NCI-H2081 treated with DMSO at 0.1 percent for 48 hours (cell line): ENCODE measurements around the gene MRM3.
"Not testable (repeated sequence)": the region's sequence is repeated elsewhere in the genome, so short reads cannot be mapped to it uniquely, and the experiment has no call there.

ENCODE experiments used
- DNase-seq: peaks from one replicate; lab custom pipeline; 2025; lab: John Stamatoyannopoulos, UW

Gene MRM3, protein sequence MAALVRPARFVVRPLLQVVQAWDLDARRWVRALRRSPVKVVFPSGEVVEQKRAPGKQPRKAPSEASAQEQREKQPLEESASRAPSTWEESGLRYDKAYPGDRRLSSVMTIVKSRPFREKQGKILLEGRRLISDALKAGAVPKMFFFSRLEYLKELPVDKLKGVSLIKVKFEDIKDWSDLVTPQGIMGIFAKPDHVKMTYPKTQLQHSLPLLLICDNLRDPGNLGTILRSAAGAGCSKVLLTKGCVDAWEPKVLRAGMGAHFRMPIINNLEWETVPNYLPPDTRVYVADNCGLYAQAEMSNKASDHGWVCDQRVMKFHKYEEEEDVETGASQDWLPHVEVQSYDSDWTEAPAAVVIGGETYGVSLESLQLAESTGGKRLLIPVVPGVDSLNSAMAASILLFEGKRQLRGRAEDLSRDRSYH

DNA sequence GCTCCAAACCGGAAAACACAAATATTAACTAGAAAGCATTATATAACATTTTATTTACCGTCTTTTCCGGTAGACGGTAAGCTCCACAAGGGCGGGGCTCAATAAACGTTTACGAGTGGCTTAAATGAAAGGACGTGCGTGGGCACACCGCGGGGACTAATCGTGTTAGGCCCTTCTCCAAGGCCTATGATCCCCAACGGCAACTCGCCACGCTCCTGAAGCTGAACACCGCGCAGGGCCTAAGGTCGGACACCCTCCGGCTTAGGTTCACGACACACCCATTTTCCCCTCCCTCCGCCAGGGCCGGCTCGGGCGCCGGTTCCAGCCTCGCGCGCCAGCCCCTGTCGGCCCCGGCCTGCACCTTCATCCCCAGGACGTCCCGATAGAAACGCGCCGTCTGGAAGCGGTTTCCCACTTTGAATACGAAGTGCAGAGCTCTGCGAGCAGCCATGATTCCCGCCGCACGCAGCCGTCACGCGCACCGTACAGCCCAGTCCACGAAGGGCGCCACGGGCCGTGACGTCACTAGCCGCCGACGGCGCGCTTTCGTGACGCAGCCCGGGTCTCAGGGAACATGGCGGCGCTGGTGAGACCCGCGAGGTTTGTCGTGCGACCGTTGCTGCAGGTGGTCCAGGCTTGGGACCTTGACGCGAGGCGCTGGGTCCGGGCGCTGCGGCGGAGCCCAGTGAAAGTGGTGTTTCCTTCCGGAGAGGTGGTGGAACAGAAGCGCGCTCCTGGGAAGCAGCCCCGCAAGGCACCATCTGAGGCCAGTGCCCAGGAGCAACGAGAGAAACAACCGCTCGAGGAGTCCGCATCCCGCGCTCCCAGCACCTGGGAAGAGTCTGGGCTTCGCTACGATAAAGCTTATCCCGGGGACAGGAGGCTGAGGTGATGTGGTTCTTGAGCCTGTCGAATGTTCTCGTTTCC is at the start of gene MRM3, which contains the start of gene GLOD4:
Gene MRM3, plus strand, starts transcription at position 549 of the 927 bp plus-strand sequence. Its CDS starts 26 bp downstream, at position 575.
Gene GLOD4, minus strand, starts transcription at position 476 of the 927 bp plus-strand sequence. Its CDS starts 25 bp downstream, at position 451.
- no peak for DNase-seq

DNA sequence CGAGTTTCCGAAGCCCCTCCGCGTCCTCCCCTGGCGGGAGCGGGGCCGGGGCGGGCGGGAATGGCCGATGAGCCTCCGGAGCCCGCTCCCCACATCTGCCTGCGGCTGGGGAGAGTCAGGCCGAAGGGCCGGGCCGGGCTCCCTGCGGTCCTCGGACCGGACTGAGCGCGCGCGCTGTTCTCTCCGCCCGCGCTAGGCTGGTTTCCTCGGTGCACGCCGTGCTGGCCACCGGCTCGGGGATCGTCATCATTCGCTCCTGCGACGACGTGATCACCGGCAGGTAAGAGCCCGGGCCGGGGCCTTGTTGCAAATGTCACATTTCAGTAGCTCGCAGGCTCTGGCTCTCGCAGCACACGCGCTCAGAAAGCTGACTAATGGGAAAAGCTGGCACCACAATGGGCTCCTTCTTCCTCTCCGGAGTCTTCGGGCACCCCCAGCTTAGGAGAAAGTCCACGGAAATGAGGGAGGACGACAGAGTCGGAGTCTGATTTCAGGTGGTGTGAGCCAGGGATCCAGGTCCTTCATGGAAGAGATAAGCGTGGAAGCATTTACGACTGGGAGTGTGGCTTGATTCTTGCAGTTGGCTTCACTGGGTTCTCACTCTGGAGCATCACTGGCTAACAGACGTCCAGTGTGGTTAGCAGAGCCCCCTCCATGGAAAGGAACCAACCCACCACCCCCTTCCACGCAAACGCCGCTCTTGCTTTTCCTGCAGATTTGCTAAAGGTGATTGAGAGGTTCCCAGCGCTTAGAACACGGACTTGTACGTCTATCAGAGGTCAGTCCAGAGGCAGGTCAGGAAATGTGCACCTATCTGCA is 49.0 kb upstream of the MRM3 start:
- no peak for DNase-seq

DNA sequence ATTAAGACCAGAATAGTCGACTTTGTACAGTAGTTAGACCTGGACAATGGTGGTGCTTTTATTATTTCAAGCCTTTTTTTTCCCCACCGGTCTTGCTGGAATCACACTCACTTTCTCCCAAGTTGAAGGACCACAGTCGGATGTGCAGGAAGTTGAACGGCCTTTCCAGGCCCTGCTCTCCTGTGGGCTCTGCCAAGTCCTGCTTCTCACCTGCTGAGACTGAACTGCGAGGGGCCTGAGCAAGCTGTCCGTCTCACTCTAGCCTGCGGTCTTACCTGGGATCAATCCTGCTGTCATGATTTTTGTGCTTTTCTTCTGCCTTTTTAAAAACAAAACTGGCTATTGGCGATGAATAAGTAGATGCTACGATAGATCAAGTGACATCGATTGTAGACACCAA is 48.4 kb upstream of the MRM3 start:
- DNase-seq = no peak

DNA sequence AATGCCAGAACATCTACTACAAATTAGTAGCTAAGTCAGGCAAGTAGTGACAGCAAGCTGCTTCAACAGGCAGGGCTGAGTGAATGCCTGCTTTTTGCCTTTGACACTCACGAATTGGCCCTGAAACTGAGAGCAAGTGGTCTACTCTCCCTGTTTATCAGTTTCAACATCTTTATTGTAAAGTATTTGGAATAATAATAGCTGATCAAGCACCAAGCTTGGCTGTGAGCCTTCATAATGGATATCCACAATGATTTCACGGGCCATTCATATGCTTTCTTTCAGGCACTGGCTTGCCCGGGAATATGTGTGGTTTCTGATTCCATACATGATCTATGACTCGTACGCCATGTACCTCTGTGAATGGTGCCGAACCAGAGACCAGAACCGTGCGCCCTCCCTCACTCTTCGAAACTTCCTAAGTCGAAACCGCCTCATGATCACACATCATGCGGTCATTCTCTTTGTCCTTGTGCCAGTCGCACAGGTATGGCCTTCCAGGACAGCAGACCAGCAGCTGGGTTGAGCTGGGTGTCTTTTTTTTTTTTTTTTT is 44.5 kb upstream of the MRM3 start:
- DNase-seq = no peak

DNA sequence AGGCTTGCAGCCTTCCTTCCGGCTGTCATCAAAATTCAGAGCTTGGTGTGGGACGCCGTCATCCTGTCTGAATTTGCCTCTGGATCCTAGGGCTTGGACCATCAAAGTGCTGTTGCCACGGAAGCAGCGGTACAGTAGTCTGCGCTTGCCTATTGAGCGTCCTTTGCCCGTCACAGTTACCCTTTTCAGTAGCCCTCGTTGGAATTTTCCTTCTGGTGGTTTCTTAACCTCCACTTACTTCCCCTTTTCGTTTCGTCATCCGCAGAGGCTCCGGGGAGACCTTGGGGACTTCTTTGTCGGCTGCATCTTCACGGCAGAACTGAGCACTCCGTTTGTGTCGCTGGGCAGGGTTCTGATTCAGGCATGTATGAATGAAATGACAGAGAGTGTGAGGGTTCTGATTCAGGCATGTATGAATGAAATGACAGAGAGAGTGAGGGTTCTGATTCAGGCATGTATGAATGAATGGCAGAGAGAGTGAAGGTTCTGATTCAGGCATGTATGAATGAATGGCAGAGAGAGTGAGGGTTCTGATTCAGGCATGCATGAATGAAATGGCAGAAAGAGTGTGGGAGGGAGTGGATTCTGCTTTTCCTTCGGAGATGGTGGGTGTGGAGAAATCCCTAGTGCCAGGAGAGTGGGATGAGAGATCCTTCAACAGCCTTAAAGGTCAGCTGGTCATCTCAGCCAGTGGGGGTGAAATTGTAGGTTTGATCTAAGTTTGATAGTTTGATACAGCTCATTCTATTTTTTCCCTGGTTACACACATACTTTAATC is 41.7 kb upstream of the MRM3 start:
- DNase-seq = no peak

DNA sequence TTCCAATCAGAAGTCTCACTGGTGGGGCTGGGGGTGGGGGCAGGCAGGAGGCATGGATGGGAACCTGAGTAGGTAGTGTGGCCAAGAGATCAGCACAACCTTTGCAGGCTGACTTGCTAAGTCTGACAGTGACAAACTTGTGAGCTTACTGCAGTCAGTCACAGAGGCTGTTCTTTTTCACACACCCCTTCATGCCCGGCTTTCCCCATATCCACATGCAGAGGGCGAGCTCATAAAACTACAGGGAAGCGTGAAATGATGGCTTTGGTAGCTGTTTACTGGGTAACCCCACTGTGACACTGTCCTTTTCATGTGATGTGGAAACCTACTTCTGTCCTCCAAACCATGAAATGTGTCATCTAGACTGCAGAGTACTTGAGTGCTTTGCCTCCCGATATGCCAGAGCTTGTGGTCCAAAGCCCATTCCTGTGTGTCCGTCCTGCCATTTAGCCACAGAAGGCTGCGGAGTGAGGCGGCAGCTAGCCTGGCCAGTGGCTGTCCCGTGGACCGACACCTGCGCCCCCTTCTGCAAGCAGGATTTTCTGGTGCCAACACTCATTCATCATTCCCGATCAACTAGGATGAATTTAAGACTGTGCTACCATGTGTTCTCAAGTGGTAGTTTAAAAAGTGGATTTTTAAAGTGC is 39.9 kb upstream of the MRM3 start:
- no peak for DNase-seq

DNA sequence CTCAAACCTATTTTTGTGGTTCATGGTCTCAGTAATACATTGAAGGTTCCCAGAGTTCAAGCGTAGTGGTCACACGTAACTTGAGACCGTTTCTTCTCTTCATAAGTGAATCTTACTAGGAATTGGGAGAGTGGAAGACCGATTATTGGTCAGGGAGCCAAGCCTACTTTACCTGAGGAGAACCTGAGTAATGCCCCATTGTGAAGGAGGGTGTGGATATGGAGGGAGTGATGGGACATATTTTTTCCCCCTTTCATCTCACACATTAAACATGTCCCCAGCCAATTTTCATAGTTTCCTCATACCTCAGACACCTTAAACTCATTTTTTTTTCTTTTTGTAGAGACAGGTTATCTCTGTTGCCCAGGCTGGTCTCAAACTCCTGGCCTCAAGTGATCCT is 39.0 kb upstream of the MRM3 start:
- DNase-seq = no peak

DNA sequence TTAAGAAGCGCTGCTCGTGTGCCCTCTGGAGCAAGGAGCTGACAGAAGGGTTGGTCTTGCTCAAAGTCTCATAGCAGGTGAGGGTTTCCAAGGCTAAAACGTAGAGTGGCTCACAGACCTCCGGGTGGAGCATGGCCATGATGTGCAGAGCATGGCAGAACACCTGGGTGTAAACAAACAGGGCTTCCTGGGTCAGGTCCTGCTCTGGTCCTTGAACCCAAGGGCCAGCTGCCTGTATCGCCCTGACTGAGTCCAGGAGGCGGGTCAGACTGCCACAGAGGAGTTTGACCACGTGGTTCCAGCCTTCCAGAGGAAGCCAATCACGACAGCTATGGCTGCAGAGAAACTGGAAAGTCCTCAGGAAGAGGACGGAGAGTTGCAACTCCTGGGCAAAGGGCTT is 37.2 kb upstream of the MRM3 start:
- no peak for DNase-seq

DNA sequence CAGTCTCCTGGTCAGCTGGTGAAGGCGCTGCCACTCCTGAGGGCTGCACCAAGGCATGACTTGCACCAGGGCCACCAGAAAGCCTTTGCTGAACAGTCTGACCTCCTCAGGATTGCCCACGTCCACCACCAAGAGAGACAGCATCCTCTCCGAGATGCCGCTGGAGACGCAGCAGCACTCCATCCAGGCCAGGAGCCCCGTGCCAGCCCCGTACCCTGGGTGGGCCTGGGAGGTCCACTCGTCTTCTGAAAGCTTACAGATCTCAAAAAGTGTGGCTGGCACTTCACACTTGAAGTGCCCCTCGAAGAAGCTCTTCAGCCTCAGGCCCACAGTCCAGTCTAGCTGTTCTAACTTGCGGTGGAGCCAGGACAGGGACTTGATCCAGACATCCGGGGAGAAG is 36.7 kb upstream of the MRM3 start:
- no peak for DNase-seq

DNA sequence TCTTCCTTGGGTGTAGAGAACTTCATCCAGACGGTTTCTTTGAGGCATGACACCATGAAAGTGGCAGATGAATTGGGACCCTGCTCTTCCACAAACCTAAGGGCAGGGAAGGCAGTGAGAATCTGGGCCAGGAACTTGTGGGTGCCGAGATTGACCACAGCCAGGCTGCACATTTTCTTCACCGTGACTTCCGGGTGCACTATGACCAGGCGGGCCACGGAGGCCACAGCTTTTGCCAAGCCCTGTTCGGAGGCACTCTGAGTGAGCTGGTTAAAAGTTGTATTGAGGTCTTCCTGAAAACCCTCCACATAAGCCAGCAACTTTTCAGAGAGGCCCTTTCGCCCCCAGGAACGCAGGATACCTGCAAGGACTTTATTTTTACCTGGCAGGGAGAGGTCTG is 36.0 kb upstream of the MRM3 start:
- no peak for DNase-seq

DNA sequence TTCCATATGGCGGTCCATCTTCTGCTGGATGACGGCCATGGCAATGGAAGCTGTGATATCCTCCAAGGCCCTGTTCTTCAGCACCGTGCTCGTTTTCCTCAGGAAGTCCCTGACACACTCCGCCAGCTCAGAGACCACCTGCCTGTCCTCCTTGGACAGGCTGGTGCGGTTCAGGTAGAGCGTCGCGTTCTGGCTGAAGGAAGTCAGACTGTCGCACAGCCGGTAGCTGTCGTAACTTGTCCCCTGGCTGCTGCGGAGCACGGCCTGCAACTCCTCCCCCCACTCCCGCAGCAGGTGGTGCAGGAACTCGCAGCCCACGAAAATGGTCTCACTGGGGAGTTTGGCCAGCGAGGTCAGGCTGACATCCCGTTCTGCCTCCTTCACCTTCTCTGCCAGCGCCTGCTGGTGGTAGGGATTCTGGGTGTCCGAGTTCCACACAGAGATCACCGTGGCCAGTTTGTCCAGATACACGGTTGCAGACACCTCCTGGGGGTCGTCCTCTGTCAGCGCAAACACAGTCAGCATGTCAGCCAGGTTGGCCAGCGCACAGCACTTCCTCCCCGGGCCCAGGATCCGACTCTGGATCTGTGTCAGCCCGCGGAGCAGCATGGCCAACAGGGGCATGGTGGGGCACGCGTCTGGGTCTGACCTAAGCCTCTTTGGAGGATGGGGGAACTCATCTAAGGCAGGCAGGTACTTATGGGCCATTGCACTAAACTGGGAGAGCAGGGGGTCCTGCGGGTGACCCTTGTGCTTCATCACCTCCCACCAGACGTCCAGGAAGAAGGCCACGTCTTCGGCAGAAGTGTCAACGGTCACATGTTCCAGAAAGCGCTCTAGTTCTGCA is 35.1 kb upstream of the MRM3 start:
- DNase-seq = no peak

DNA sequence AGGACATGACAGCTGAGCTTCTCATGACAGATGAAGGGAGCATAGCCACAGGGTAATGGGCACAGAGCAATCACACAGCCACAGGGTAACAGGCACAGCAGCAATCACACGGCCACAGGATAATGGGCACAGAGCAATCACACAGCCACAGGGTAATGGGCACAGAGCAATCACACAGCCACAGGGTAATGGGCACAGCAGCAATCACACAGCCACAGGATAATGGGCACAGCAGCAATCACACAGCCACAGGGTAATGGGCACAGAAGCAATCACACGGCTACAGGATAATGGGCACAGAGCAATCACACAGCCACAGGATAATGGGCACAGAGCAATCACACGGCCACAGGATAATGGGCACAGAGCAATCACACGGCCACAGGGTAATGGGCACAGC is 33.5 kb upstream of the MRM3 start:
- DNase-seq = not testable (repeated sequence)

DNA sequence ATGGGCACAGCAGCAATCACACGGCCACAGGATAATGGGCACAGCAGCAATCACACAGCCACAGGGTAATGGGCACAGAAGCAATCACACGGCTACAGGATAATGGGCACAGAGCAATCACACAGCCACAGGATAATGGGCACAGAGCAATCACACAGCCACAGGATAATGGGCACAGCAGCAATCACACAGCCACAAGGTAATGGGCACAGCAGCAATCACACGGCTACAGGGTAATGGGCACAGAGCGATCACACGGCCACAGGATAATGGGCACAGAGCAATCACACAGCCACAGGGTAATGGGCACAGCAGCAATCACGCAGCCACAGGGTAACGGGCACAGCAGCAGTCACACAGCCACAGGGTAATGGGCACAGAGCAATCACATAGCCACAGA is 32.8 kb upstream of the MRM3 start:
- DNase-seq = not testable (repeated sequence)

DNA sequence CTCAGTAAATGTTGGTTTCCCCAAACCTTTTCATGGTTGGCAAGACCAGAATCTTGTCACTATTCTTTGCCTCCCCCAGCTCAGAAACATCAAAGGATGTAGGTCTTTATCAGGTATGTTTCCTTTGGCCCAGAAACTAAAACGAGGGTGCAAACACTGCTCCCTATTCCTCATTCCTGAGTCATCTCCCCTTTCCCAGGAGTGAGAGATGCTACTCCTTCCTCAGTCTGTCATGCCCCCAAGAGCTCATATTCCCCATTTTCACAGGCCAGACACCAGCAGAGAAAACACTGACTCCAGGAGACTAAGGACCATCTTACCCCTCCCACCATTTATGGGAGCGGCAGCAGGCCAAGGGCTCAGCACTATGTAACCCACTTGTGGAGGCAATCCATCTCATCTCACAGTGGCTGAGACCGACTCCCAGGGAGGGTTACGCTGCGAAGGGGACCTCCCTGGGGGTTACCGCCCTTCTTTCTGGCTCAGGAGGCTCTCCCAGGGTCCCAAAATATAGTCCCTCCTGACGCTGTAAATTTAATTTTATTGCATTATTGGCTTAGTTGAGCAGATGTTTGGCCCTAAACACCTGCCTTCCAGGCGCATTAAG is 31.6 kb upstream of the MRM3 start:
- DNase-seq = no peak

DNA sequence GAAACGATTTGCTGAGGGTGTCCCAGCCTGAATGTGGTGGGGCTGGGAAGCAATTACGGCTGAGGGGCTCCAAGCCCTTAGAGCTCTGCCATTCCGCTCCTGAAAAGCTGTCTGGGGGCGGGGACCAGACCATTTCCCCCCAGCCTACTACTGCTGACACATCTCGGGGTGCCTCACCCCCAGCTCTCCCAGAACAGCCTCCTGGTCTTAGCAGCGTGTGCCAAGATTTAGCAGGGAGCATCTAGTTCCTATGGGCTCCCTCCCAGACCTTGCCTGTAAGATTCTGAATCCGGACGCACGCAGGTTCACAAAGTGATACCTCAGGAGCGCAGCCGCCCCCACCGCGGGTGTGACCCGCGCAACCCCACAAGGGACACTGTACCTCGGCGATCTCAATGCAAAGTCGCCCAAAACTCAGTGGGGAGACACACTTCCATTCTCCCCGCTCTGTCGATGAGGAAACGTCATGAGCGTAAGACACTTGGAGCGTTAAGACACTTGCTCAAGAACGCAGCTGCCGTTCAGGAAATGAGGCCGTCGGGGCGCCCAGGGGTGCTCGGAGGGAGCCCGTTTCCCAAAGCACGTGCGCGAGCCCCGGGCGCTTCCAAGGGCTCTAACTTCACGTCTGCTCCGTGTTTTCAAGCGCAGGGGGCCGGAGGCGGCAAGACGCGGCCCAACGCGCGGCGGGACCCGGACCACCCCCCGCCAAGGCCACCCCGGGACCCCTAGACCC is 30.7 kb upstream of the MRM3 start:
- DNase-seq = no peak

DNA sequence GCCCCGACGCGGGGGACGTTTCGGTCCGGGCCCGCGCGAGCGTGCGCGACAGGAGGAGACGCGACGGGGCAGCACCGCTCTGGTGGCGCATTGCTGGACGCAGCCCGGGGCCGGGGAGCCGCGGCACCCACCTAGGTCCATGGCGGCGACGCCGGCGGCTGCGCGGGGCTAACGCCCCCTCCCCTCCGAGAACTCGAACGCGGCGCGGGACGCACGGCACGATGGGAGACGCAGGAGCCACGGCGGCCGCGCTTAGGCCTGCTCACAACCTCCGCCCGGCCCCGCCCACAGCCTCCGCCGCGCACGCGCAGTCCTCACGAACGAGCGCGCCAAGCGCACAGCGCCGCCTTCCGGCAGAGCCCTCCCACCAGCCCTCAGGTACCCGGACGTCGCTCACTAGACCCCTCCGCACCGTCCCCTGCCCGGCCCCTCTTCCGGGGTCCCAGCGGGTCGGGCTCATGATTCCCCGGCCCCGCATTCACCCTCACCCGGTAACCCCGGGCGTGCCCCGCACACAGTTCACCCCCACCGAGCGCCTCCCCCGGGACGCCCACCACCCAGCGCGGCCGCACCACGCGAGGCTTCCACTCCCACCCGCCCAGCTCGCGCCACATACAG is 30.0 kb upstream of the MRM3 start, which contains the start of gene GEMIN4:
Gene GEMIN4, minus strand, starts transcription at position 263 of the 618 bp plus-strand sequence. Its CDS starts 122 bp downstream, at position 141.
- peak; percentile 45 for DNase-seq

DNA sequence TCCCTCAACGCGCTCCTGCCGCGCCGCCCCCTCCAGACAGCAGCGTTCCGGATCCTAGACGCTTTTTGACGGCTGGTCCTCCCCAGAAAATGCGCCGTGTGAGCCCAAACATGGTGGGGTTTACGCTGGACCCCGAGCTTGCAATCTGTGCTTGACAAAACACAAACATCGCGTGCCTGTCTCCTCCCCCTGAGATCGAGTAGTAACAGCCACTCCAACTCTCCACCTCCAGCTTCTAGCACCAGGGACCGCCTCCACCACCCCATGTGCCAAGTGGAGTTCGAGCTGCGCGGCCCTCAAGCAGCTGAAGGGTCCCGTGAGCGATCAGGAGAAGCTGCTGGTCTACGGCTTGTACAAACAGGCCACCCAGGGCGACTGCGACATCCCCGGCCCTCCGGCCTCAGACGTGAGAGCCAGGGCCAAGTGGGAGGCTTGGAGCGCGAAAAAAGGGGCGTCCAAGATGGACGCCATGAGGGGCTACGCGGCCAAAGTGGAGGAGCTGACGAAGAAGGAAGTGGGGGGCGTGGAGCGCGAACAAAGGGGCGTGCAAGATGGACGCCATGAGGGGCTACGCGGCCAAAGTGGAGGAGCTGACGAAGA is 29.4 kb upstream of the MRM3 start:
- DNase-seq = no peak
